ENCODE data around the gene APCDD1L. TPM values are rescaled to one million over a fixed set of nuclear protein-coding genes. Genes with fewer than 3 reads are reported as not detected.

APCDD1L gene
- total RNA-seq, 2 experiments from 2014 or later, result not detected

DNA sequence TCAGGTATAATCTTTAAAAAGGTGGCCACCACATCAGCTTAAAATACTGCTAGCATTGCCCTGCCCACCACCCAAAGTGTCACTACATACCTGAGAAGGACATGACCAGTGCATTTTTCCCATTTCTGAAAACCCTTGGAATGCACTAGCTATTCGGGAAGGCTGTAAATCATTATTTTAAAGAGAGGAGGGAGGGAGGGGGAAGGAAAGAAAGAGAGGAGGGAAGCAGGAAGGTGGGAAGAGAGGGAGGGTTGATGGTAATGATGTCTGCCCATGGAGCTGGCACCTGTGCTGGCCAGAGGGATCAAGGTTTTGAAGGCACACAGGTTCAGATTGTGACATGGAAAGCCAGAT, 93.7 kb downstream of the APCDD1L start:
- intact Hi-C loops (cut with DNase I, micrococcal nuclease), result no loop called here
- peaks cover 74% of the 10 kb centered on the region for H3K36me3 Mint-ChIP-seq (ENCODE audit: low read depth)
- TF ChIP-seq CTCF (IDR thresholded peaks at IDR 0.05), result no peak
- H3K9me3 Mint-ChIP-seq, result no peaks in the 10 kb centered on the region
- no peaks in the 10 kb centered on the region for H3K27me3 Mint-ChIP-seq
- no peak for ATAC-seq (ENCODE audit: poor library complexity)
- Histone ChIP-seq H3K4me1 (ENCODE audit: insufficient read depth, low read length) (peaks cover 5% of the 10 kb centered on the region), H3K9me3 (ENCODE audit: control insufficient read depth in 1 of 2, insufficient read depth in 1 of 2, low read length in 2 of 2) (no peaks in the 10 kb centered on the region), H3K4me3 (ENCODE audit: low read length) (no peak overlapping the region), H3K27ac (ENCODE audit: low read depth in 1 of 2, low read length in 2 of 2) (no peak overlapping the region), H3K27me3 (ENCODE audit: control insufficient read depth in 1 of 2, insufficient read depth in 2 of 2, low read length in 2 of 2) (no peaks in the 10 kb centered on the region), H3K36me3 (ENCODE audit: insufficient read depth, low read length) (peaks cover 38% of the 10 kb centered on the region)
- peaks cover 33% of the 10 kb centered on the region for H3K4me1 Mint-ChIP-seq (ENCODE audit: low read depth)
- ChIA-PET CTCF (no interaction called here), POLR2A (interaction anchor here (0.6 to 2.0 kb wide), 3 partner anchors 14 to 952 kb away, joined by 3 to 8 read pairs (median 3); no protein-coding TSS in a partner anchor)
- no peak overlapping the region for H3K4me3 Mint-ChIP-seq
- no peak overlapping the region for H3K27ac Mint-ChIP-seq
- no peak for DNase-seq

GRCh38 chr20:58420798-58421496, 94.3 kb downstream of the APCDD1L start:
- Histone ChIP-seq H3K4me1 (ENCODE audit: insufficient read depth, low read length) (peaks cover 8% of the 10 kb centered on the region), H3K36me3 (ENCODE audit: insufficient read depth, low read length) (peaks cover 38% of the 10 kb centered on the region), H3K27me3 (ENCODE audit: control insufficient read depth in 1 of 2, insufficient read depth in 2 of 2, low read length in 2 of 2) (no peaks in the 10 kb centered on the region), H3K4me3 (ENCODE audit: low read length) (no peak overlapping the region), H3K27ac (ENCODE audit: low read depth in 1 of 2, low read length in 2 of 2) (no peak overlapping the region), H3K9me3 (ENCODE audit: control insufficient read depth in 1 of 2, insufficient read depth in 1 of 2, low read length in 2 of 2) (no peaks in the 10 kb centered on the region)
- Mint-ChIP-seq H3K4me3 (no peak overlapping the region), H3K36me3 (ENCODE audit: low read depth) (peaks cover 74% of the 10 kb centered on the region), H3K27me3 (no peaks in the 10 kb centered on the region), H3K27ac (no peak overlapping the region), H3K4me1 (ENCODE audit: low read depth) (peaks cover 38% of the 10 kb centered on the region), H3K9me3 (no peaks in the 10 kb centered on the region)
- TF ChIP-seq CTCF (IDR thresholded peaks at IDR 0.05), result no peak
- CTCF ChIA-PET, result no interaction called here
- intact Hi-C loops (cut with DNase I, micrococcal nuclease), result no loop called here
- ATAC-seq (ENCODE audit: poor library complexity), result no peak
- POLR2A ChIA-PET, result interaction anchor here (0.6 to 2.0 kb wide), 2 partner anchors 13 to 952 kb away, joined by 3 to 8 read pairs; no protein-coding TSS in a partner anchor
- DNase-seq, result no peak

GRCh38 chr20:58418949-58419748, 96.0 kb downstream of the APCDD1L start:
- Mint-ChIP-seq H3K9me3 (no peaks in the 10 kb centered on the region), H3K4me1 (ENCODE audit: low read depth) (peaks cover 44% of the 10 kb centered on the region), H3K27ac (peak overlapping the region; percentile 11), H3K4me3 (no peak overlapping the region), H3K27me3 (no peaks in the 10 kb centered on the region), H3K36me3 (ENCODE audit: low read depth) (peaks cover 67% of the 10 kb centered on the region)
- ChIA-PET CTCF (interaction anchor here (1.1 kb wide), 1 partner anchor 182 kb away, joined by 3 read pairs; no protein-coding TSS in a partner anchor), POLR2A (no interaction called here)
- no peaks in the 10 kb centered on the region for H3K27me3 ChIP-seq (ENCODE audit: control insufficient read depth in 1 of 2, insufficient read depth in 2 of 2, low read length in 2 of 2)
- peaks cover 30% of the 10 kb centered on the region for H3K36me3 ChIP-seq (ENCODE audit: insufficient read depth, low read length)
- ATAC-seq (ENCODE audit: poor library complexity) (no peak), DNase-seq (no peak)
- H3K27ac ChIP-seq (ENCODE audit: low read depth in 1 of 2, low read length in 2 of 2), result no peak overlapping the region
- peaks cover 0 to 4% of the 10 kb centered on the region in 2 experiments for H3K9me3 ChIP-seq (ENCODE audit: control insufficient read depth in 1 of 2, insufficient read depth in 1 of 2, low read length in 2 of 2)
- intact Hi-C loops (cut with DNase I, micrococcal nuclease), result no loop called here
- no peak for TF ChIP-seq CTCF (IDR thresholded peaks at IDR 0.05)
- H3K4me3 ChIP-seq (ENCODE audit: low read length), result no peak overlapping the region
- H3K4me1 ChIP-seq (ENCODE audit: insufficient read depth, low read length), result peaks cover 8% of the 10 kb centered on the region

Measured in CD4-positive, alpha-beta T cell (primary cell).